Measurements from ENCODE around the gene CDK11B. TPM values are rescaled to one million over a fixed set of nuclear protein-coding genes. Genes with fewer than 3 reads are reported as not detected.

CDK11B gene
- total RNA-seq, 1 donor from 2014 or later, result 28.5 TPM

GRCh38 chr1:1624443-1625403, 34.1 kb downstream of the CDK11B start:
- Mint-ChIP-seq H3K4me1 (no peaks in the 10 kb centered on the region), H3K27me3 (no peaks in the 10 kb centered on the region), H3K36me3 (ENCODE audit: low read depth) (no peaks in the 10 kb centered on the region), H3K9me3 (no peaks in the 10 kb centered on the region), H3K4me3 (no peak overlapping the region), H3K27ac (no peak overlapping the region)
- no peak for TF ChIP-seq CTCF (IDR thresholded peaks at IDR 0.05)
- POLR2A ChIA-PET, result no interaction called here
- CTCF ChIA-PET, result no interaction called here
- intact Hi-C loops (cut with micrococcal nuclease), result no loop called here
- ATAC-seq (ENCODE audit: low read depth), result no peak
- DNase-seq, result no peak

- CTCF ChIA-PET, result no interaction called here
- Mint-ChIP-seq H3K27ac (no peak overlapping the region), H3K27me3 (no peaks in the 10 kb centered on the region), H3K36me3 (ENCODE audit: low read depth) (peaks cover under 1% of the 10 kb centered on the region), H3K4me3 (no peak overlapping the region), H3K4me1 (no peaks in the 10 kb centered on the region), H3K9me3 (no peaks in the 10 kb centered on the region)
- TF ChIP-seq CTCF (IDR thresholded peaks at IDR 0.05), result no peak
- DNase-seq (no peak), ATAC-seq (ENCODE audit: low read depth) (no peak)
- intact Hi-C loops (cut with micrococcal nuclease), result no loop called here
- POLR2A ChIA-PET, result no interaction called here
Observed at GRCh38 chr1:1623631-1624442, 35.0 kb downstream of the CDK11B start.

- CTCF ChIA-PET, result no interaction called here
- H3K36me3 Mint-ChIP-seq (ENCODE audit: low read depth), result peaks cover 1% of the 10 kb centered on the region
- H3K27ac Mint-ChIP-seq, result no peak overlapping the region
- no peak for DNase-seq
- TF ChIP-seq CTCF (IDR thresholded peaks at IDR 0.05), result no peak
- H3K9me3 Mint-ChIP-seq, result no peaks in the 10 kb centered on the region
- H3K4me1 Mint-ChIP-seq, result no peaks in the 10 kb centered on the region
- intact Hi-C loops (cut with micrococcal nuclease), result no loop called here
- no peak overlapping the region for H3K4me3 Mint-ChIP-seq
- H3K27me3 Mint-ChIP-seq, result no peaks in the 10 kb centered on the region
- POLR2A ChIA-PET, result no interaction called here
- no peak for ATAC-seq (ENCODE audit: low read depth)
Observed at GRCh38 chr1:1623181-1623630, 35.6 kb downstream of the CDK11B start.

GRCh38 chr1:1622788-1623094, 36.1 kb downstream of the CDK11B start:
- ATAC-seq (ENCODE audit: low read depth) (no peak), DNase-seq (no peak)
- H3K4me1 Mint-ChIP-seq, result no peaks in the 10 kb centered on the region
- intact Hi-C loops (cut with micrococcal nuclease), result no loop called here
- H3K4me3 Mint-ChIP-seq, result no peak overlapping the region
- H3K27me3 Mint-ChIP-seq, result no peaks in the 10 kb centered on the region
- no peak overlapping the region for H3K27ac Mint-ChIP-seq
- ChIA-PET POLR2A (no interaction called here), CTCF (no interaction called here)
- TF ChIP-seq CTCF (IDR thresholded peaks at IDR 0.05), result no peak
- H3K36me3 Mint-ChIP-seq (ENCODE audit: low read depth), result peaks cover 3% of the 10 kb centered on the region
- H3K9me3 Mint-ChIP-seq, result no peaks in the 10 kb centered on the region
